GM18499 (cell line): Measurements from ENCODE around the gene DPEP2.
"Not testable (repeated sequence)": the region's sequence is repeated elsewhere in the genome, so short reads cannot be mapped to it uniquely, and the experiment has no call there.

Source experiments
- ATAC-seq: cut with Tn5 transposase; IDR thresholded peaks from one replicate; pipeline ENCODE4 v1.9.1; 2021; ENCODE audit warnings: moderate number of reproducible peaks; ENCODE audit not compliant: insufficient read depth, unreplicated experiment

DPEP2 gene, protein sequence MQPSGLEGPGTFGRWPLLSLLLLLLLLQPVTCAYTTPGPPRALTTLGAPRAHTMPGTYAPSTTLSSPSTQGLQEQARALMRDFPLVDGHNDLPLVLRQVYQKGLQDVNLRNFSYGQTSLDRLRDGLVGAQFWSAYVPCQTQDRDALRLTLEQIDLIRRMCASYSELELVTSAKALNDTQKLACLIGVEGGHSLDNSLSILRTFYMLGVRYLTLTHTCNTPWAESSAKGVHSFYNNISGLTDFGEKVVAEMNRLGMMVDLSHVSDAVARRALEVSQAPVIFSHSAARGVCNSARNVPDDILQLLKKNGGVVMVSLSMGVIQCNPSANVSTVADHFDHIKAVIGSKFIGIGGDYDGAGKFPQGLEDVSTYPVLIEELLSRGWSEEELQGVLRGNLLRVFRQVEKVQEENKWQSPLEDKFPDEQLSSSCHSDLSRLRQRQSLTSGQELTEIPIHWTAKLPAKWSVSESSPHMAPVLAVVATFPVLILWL

DNA sequence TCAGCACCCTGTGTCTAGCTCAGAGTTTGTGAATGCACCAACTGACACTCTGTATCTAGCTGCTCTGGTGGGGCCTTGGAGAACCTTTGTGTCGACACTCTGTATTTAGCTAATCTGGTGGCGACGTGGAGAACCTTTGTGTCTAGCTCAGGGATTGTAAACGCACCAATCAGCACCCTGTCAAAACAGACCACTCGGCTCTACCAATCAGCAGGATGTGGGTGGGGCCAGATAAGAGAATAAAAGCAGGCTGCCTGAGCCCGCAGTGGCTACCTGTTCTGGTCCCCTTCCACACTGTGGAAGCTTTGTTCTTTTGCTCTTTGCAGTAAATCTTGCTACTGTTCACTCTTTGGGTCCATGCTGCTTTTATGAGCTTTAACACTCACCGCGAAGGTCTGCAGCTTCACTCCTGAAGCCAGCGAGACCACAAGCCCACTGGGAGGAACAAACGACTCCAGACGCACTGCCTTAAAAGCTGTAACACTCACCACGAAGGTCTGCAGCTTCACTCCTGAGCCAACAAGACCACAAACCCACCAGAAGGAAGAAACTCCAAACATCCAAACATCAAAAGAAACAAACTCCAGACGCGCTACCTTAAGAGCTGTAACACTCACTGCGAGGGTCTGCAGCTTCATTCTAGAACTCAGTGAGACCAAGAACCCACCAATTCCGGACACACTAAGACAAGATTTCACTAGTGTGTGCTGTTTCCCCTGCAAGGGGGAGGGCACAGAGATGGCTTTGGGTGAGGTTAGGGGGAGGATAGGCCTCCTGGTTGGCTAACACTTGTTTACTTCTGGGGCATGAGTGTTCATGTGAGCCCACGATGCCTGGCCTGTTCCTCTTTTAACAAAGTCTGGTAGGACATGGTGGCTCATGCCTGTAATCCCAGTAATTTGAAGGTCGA is at the start of gene DPEP2:
Gene DPEP2, minus strand, starts transcription at position 706 of the 910 bp plus-strand sequence. CDS start 6,272 bp downstream, outside the sequence.
- not testable (repeated sequence) for ATAC-seq

DNA sequence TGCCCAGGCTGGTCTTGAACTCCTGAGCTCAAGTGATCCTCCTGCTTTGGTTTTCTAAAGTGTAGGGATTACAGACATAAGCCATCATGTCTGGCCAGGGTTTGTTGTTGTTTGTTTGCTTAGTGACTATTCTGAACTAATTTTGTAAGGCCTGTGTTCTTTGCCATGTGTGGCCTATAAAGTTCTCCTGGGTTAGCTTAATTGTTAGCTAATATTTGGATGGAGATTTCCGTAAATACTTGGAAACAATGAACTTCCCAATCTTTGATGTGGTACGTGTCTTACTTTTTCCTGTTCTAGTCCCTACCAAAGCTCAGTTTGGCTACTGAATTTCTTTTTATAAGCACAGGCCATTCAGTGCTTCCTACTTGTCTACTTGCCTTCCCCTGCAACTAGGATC is 48.7 kb upstream of the DPEP2 start:
- no peak for ATAC-seq

DNA sequence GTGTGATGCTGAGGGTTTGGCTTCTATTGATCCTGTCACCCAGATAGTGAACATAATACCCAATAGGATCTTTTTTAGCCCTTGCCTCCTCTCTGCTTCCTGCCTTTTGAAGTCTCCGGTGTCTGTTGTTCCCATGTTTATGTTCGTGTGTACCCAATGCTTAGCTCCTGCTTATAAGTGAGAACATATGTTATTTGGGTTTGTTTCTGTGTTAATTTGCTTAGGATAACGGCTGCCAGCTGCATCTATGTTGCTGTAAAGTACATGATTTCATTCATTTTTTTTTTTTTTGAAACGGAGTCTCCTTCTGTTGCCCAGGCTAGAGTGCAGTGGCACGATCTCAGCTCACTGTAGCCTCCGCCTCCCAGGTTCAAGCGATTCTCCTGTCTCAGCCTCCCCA is 46.8 kb upstream of the DPEP2 start:
- ATAC-seq, result no peak

DNA sequence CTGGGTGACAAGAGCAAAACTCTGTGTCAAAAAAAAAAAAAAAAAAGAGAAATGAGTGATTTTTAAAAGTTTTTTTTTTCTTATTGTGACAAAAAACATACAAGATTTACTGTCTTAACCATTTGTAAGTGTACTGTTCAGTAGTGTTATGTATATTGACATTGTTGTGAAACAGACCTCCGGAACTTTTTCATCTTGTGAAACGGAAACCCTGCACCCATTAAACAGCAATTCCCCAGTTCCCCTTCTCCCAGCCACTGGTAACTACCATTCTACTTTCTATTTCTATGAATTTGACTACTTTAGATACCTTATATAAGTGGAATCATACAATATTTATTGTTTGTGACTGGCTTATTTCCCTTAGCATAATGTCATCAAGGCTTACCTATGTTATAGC is 42.5 kb upstream of the DPEP2 start:
- no peak for ATAC-seq

DNA sequence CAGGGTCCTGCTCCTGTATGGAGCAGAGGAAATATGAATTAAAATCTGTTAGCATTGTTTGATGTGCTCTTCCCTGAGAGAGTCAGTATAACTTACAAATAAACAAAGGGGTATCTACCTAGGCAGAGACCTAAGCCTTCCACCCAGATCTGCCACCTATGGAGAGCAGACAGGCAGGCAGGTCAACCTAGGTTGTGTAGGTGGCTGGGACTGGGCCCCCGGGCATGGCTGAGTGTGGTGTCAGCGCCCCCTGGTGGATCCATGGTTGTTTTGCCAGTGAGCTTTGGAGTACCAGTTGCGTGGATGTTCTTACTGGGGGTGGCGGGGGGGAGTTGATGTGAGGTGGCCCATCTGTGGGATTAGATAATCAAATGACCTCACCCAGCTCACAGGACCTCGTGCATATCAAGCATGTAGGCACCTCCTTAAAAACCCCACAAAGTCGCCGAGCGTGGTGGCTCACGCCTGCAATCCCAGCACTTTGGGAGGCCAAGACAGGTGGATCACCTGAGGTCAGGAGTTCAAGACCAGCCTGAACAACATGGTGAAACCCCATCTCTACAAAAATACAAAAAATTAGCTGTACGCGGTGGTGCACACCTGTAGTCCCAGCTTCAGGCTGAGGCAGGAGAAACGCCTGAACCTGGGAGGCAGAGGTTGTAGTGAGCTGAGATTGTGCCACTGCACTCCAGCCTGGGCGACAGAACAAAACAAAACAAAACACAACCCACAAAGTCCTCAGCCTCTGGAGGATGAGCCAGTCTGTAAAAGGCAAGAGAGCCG is 41.4 kb upstream of the DPEP2 start:
- no peak for ATAC-seq

DNA sequence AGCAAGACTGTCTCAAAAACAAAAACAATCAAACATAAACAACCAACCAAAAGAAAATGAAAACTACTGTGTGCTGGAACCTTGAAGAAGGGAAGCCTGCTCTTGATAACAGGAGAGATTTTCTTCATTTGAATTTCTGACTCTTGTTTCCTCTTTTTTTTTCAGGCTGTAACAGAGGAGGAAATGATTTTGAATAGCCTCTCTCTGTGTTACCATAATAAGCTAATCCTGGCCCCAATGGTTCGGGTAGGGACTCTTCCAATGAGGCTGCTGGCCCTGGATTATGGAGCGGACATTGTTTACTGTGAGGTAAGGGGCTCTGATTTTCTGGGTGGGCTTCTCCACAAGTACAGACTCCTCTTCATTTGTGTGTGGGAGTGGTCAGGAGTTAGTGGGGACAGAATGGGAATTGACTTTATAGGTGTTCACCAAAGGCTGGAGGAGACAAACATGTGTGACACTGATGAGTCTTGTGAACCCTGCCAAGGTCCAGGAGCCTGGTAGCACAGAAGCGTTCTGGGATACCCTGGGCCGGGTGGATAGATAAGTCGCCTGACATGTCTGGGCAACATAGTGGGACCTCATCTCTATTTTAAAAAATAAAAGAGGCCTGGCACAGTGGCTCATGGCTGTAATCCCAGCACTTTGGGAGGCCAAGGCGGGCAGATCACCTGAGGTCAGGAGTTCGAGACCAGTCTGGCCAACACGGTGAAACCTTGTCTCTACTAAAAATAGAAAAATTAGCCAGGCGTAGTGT is 38.7 kb upstream of the DPEP2 start:
- ATAC-seq, result no peak

DNA sequence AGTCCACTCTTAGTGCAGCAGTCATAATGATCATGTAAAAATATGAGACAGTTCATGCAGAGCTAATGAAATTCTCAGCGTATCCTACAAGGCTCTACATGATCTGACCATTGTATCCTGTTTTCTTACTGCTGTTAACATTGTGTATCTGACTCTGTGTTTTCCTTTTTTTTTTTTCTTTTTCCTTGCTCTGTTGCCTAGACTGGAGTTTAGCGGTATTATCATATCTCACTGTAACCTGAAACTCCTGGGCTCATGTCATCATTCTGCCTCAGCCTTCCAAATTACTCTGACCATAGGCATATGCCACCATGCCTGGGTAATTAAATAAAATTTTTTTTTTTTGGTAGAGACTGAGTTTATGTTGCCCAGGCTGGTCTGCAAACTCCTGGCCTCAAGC is 35.9 kb upstream of the DPEP2 start:
- no peak for ATAC-seq

DNA sequence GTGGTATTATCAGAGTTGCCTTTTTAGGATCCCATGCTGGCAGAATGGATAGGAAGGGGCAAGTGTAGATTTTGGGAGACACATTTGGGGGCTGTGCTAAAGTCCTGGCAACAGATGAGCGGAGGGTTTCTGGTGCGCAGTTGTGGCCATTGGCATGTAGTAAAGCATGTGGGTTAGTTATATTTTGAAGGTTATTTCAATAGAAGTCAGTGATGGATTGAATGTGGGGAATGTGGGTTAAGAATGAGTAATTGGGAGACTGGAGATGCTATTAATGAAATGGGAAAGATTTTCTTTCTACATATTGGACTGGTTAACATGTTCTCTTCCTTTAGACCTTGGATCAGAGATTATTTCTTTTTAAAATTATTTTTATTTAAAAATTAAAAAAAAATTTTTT is 33.8 kb upstream of the DPEP2 start:
- no peak for ATAC-seq

DNA sequence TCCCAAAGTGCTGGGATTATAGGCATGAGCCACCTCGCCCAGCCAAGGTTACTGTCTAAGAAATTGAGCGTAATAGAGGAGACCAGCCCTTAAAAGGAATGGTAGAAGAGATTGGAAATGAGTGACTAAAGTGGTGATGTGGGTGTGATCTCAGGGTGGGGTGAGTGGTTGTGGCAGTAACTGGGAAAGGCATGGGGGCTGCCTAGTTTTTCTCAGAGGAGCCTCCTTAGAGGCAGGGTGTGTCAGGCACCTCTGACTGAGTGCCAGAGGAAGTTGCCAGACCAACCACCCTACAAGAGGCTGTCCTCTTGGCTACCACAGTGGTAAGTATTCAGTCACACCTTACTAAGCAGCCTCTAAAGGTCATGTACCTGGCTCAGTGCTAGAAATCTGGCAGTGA is 32.7 kb upstream of the DPEP2 start:
- ATAC-seq, result no peak

DNA sequence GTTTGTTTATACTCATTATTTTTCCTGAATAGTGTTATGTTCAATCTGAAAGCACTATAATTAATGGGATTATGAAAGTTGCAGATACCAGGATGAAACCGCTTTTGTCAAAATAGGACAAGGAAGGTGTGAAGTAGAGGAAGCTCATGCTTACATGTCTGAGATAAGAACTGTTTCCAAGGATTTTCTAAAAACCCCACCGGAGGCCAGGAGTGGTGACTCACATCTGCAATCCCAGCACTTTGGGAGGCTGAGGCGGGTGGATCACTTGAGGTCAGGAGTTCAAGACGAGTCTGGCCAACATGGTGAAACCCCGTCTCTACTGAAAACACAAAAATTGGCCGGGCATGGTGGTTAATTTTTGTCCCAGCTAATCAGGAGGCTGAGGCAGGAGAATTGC is 30.8 kb upstream of the DPEP2 start:
- ATAC-seq, result not testable (repeated sequence)

DNA sequence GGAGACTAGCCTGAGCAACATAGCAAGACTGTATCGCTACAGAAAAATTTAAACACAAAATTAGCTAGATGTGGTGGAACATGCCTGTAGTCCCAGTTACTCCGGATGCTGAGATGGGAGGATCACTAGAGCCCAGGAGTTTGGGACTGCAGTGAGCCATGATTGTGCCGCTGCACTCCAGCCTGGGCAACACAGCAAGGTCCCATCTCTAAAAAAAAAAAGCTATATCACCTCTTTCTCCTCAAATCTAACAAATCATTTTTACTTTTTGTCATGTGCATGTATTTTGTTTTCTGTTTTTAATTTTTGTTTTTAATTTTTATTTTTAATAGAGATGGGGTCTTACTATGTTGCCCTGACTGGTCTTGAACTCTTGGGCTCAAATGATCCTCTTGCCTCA is 29.7 kb upstream of the DPEP2 start:
- no peak for ATAC-seq

DNA sequence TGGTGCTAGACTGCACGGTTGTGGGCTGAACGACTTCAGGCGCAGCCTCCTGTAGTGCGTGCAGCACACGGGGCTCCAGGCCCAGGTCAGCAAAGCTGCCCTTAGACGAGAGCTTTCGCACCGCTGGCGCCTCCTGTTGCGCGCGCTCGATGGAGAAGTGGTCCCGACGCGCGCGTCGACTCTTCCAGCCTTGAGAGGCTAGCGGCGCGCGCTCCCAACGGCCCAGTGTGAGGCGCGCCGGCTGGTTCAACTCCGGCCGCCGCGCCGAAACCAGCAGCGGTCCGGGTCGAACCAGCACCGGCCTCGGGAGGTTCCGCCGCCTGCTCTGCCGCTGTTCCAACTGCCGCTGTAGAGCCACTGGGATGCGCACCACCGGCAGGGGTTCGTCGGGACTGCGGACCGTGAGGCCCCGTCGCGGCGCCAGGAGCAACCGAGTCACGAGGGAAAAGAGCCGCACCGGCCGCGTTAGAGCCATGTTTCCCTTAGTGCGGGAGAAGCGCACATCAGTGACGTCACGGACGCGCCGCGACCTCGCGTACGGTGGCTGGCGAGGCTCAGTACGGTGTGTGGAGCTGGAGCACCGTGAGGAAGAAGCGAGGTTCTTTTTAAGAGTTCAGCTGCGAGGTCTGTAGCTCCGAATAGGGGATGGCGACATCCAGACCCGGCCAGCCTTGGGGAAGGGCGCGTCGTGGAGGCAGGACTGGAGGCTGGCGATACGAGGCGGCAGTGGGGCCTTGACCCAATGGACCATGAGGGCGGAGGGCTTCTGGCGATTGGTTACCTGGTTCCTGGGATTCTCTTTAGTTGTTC is 23.6 kb upstream of the DPEP2 start, which contains the start of the genes DDX28 and DUS2:
Gene DDX28, minus strand, starts transcription at position 505 of the 810 bp plus-strand sequence. Its CDS starts 30 bp downstream, at position 475.
Gene DUS2, plus strand, starts transcription at position 557 of the 810 bp plus-strand sequence. CDS start 14,740 bp downstream, outside the sequence.
- peak; percentile 49 for ATAC-seq

DNA sequence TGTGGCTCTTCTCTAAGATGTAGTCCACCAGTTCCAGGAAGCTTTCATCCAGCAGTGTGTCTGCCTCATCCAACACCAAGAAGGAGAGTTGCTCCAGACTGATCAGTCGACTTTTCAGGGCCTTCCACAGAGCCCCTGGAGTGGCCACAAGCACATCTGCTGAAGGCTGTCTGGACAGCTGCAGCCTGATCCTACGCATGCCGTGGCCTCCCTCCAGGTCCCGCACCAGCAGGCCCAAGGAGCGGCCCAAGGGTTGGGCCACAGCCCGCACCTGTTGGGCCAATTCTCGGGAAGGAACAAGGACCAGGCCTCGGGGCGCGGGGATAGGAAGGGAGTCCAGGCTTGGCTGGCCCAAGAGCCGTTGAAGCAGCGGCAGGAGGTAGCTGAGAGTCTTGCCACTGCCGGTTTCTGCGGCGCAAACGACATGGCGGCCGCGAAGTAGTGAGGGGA is 23.0 kb upstream of the DPEP2 start:
- no peak for ATAC-seq

DNA sequence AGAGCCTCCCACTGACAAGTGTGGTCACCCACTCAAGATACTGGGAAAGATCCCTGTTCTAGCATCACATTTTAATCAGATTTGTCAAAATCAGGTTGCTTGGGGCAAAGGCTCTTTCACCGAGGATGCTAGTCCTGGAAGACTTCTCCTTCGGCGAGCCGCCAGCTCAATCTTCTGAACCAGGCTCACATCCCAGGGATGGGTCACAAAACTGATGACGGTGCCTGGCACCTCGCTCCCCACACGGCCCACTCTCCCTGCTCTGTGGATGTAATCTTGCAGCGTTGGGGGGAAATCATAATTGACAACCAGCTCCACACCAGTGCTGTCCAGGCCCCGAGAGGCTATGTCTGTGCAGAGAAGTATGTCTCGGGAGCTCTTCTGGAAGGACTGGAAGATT is 22.2 kb upstream of the DPEP2 start:
- ATAC-seq, result no peak

DNA sequence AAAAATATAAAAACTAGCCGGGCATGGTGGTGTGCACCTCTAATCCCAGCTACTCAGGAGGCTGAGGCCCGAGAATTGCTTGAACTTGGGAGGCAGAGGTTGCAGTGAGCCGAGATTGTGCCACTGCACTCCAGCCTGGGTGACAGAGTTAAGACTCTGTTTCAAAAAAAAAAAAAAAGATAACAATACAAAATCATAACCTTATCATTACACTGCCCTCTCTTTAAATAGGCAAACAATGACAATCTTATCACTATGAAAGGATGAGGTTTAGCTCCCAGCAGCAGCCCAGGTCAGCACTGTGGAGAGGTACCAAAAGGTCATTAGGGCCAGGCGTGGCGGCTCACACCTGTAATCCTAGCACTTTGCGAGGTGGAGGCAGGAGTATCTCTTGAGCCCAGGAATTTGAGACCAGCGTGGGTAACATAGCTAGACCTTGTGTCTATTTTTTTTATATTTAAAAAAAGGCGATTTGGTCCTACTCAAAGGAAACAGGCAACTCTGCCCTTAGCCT is 19.9 kb upstream of the DPEP2 start:
- ATAC-seq, result no peak

DNA sequence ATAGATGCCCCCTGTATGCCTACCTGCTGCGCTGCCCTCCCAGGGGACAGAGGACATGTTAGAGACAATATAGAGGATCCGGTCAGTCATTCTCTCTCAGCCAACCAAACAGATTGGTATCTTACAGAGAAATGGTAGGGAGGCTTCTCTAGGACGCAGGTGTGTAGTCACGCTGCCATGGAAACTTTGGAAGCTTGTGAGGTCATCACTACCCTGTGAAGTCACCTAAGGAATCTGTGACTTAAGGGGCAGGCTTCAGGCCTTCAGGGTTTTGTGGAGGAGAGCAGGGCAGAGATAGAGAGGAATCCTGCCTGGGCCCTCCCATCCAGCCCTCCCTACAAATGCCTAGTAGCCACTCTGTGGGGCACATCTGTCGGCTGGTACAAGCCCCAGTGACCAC is 16.4 kb upstream of the DPEP2 start, which contains the start of gene DPEP2NB:
Gene DPEP2NB, minus strand, starts transcription at position 231 of the 400 bp plus-strand sequence. Its CDS starts 141 bp downstream, at position 90.
- ATAC-seq, result no peak

DNA sequence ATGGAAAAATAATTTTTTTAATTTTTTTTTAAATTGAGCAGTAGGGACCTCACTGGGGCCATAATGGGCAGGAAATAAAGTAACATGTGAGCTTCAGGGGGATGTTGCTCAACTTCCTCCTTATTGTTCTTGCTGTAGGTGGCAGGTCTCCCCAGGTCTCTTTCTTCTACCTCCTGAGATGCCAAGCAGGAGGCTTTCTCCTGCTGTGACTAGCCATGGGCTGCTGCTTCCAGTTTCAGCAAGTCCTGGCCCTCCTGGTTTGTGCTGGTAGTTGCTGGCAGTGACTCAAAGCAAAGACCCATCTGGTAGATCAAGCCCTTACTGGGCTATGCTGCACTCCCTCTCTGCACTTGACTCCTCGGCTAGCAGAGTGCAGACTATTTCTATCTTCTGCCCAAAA is 14.2 kb upstream of the DPEP2 start:
- no peak for ATAC-seq

DNA sequence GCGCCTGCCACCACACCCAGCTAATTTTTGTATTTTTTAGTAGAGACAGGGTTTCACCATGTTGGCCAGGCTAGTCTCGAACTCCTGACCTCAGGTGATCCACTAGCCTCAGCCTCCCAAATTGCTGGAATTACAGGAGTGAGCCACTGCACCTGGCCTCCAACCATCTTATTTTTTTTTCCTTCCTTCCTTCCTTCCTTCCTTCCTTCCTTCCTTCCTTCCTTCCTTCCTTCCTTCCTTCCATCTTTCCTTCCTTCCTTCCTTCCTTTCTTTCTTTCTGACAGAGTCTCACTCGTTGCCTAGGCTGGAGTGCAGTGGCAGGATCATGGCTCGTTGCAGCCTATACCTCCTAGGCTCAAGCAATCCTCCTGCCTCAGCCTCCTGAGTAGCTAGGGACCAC is 10.6 kb upstream of the DPEP2 start:
- ATAC-seq, result not testable (repeated sequence)
